Effector memory CD4-positive, alpha-beta T cell (primary cell): ENCODE measurements around the gene BAZ2B.
"Not testable (repeated sequence)": the region's sequence is repeated elsewhere in the genome, so short reads cannot be mapped to it uniquely, and the experiment has no call there.

Source experiments
- DNase-seq, 3 donors: peaks; one replicate each; pipeline ENCODE4 v3.0.0-alpha.2; 2020
- H3K27ac ChIP-seq: 2 replicates; pipeline ENCODE4 v1.7.0; 2013; ENCODE audit warnings: mild to moderate bottlenecking, low read length, moderate library complexity; ENCODE audit not compliant: insufficient read depth, poor library complexity, severe bottlenecking
- H3K27me3 ChIP-seq: replicated peaks from 2 replicates; pipeline ENCODE4 v1.7.0; 2013; ENCODE audit warnings: mild to moderate bottlenecking, low read length; ENCODE audit not compliant: insufficient read depth, control insufficient read depth, poor library complexity, severe bottlenecking
- H3K36me3 ChIP-seq: 2 replicates; pipeline ENCODE4 v1.7.0; 2013; ENCODE audit warnings: mild to moderate bottlenecking, low read length, moderate library complexity; ENCODE audit not compliant: control insufficient read depth, insufficient read depth
- H3K4me1 ChIP-seq: 2 replicates; pipeline ENCODE4 v1.7.0; 2013; ENCODE audit warnings: low read length, mild to moderate bottlenecking; ENCODE audit not compliant: control insufficient read depth, insufficient read depth, poor library complexity, severe bottlenecking
- H3K4me3 ChIP-seq: 2 replicates; pipeline ENCODE4 v1.7.0; 2013; ENCODE audit warnings: low read length, low read depth, mild to moderate bottlenecking; ENCODE audit not compliant: insufficient read depth, poor library complexity, severe bottlenecking
- H3K9me3 ChIP-seq: 2 replicates; pipeline ENCODE4 v1.7.0; 2013; ENCODE audit warnings: mild to moderate bottlenecking, low read length, moderate library complexity; ENCODE audit not compliant: control insufficient read depth

The BAZ2B gene

GRCh38 chr2:159371506-159371905 is 244.8 kb downstream of the BAZ2B start:
- Histone ChIP-seq H3K36me3 (peaks cover 12% of the 10 kb centered on the region), H3K4me3 (no peak overlapping the region), H3K4me1 (no peaks in the 10 kb centered on the region), H3K27ac (no peak overlapping the region), H3K27me3 (no peaks in the 10 kb centered on the region), H3K9me3 (no peaks in the 10 kb centered on the region)
- no peak for DNase-seq

- Histone ChIP-seq H3K27ac (no peak overlapping the region), H3K9me3 (no peaks in the 10 kb centered on the region), H3K4me1 (no peaks in the 10 kb centered on the region), H3K36me3 (no peaks in the 10 kb centered on the region), H3K27me3 (no peaks in the 10 kb centered on the region), H3K4me3 (no peak overlapping the region)
- no peak for DNase-seq
These were observed 249.8 kb downstream of the BAZ2B start for GRCh38 chr2:159366538-159366937.

GRCh38 chr2:159362816-159363251 is 253.5 kb downstream of the BAZ2B start:
- H3K27me3 ChIP-seq, result no peaks in the 10 kb centered on the region
- no peak overlapping the region for H3K27ac ChIP-seq
- H3K36me3 ChIP-seq, result no peaks in the 10 kb centered on the region
- no peaks in the 10 kb centered on the region for H3K4me1 ChIP-seq
- no peak overlapping the region for H3K4me3 ChIP-seq
- no peak for DNase-seq
- no peaks in the 10 kb centered on the region for H3K9me3 ChIP-seq

- Histone ChIP-seq H3K27ac (no peak overlapping the region), H3K9me3 (no peaks in the 10 kb centered on the region), H3K4me3 (no peak overlapping the region), H3K4me1 (no peaks in the 10 kb centered on the region), H3K36me3 (no peaks in the 10 kb centered on the region), H3K27me3 (no peaks in the 10 kb centered on the region)
- no peak for DNase-seq
These were observed 254.3 kb downstream of the BAZ2B start for GRCh38 chr2:159362094-159362493.

GRCh38 chr2:159361603-159362002 is 254.7 kb downstream of the BAZ2B start:
- H3K27me3 ChIP-seq, H3K27ac ChIP-seq, H3K36me3 ChIP-seq, H3K4me1 ChIP-seq, H3K9me3 ChIP-seq, H3K4me3 ChIP-seq, DNase-seq: not testable (repeated sequence)

GRCh38 chr2:159356053-159356554 is 260.2 kb downstream of the BAZ2B start:
- no peaks in the 10 kb centered on the region for H3K4me1 ChIP-seq
- no peaks in the 10 kb centered on the region for H3K36me3 ChIP-seq
- H3K27me3 ChIP-seq, result no peaks in the 10 kb centered on the region
- no peak overlapping the region for H3K27ac ChIP-seq
- no peak overlapping the region for H3K4me3 ChIP-seq
- no peaks in the 10 kb centered on the region for H3K9me3 ChIP-seq
- no peak for DNase-seq

GRCh38 chr2:159351977-159352376 is 264.4 kb downstream of the BAZ2B start:
- H3K27ac ChIP-seq, result no peak overlapping the region
- DNase-seq, result no peak
- H3K36me3 ChIP-seq, result peaks cover 22% of the 10 kb centered on the region
- H3K27me3 ChIP-seq, result no peaks in the 10 kb centered on the region
- H3K4me1 ChIP-seq, result no peaks in the 10 kb centered on the region
- no peaks in the 10 kb centered on the region for H3K9me3 ChIP-seq
- no peak overlapping the region for H3K4me3 ChIP-seq

GRCh38 chr2:159349674-159350299 is 266.6 kb downstream of the BAZ2B start:
- no peak overlapping the region for H3K27ac ChIP-seq
- no peaks in the 10 kb centered on the region for H3K4me1 ChIP-seq
- no peaks in the 10 kb centered on the region for H3K9me3 ChIP-seq
- H3K36me3 ChIP-seq, result peaks cover 23% of the 10 kb centered on the region
- no peak overlapping the region for H3K4me3 ChIP-seq
- no peaks in the 10 kb centered on the region for H3K27me3 ChIP-seq
- DNase-seq, result no peak

- H3K27me3 ChIP-seq, result no peaks in the 10 kb centered on the region
- no peak for DNase-seq
- H3K9me3 ChIP-seq, result no peaks in the 10 kb centered on the region
- no peak overlapping the region for H3K4me3 ChIP-seq
- no peaks in the 10 kb centered on the region for H3K36me3 ChIP-seq
- H3K27ac ChIP-seq, result no peak overlapping the region
- H3K4me1 ChIP-seq, result no peaks in the 10 kb centered on the region
These were observed 289.6 kb downstream of the BAZ2B start for GRCh38 chr2:159326569-159327255.

- Histone ChIP-seq H3K4me3 (no peak overlapping the region), H3K4me1 (no peaks in the 10 kb centered on the region), H3K9me3 (no peaks in the 10 kb centered on the region), H3K27me3 (no peaks in the 10 kb centered on the region), H3K27ac (no peak overlapping the region), H3K36me3 (no peaks in the 10 kb centered on the region)
- DNase-seq, result no peak
These were observed 293.9 kb downstream of the BAZ2B start for GRCh38 chr2:159322419-159322818.
